Activated CD8-positive, alpha-beta T cell treated with anti-CD3 and anti-CD28 coated beads for 36 hours (primary cell): ENCODE measurements around the gene NAA20. TPM values are rescaled to one million over a fixed set of nuclear protein-coding genes. Genes with fewer than 3 reads are reported as not detected.

Experiments used
- ATAC-seq: fragments of 200-7000 bp; cut with Tn5 transposase; one replicate; pipeline ENCODE4 v1.10.0; 2021; ENCODE audit warnings: mild to moderate bottlenecking, moderate library complexity
- CTCF ChIA-PET: fragments of 350-600 bp; sonication (Branson Sonifier 250); formaldehyde crosslinking; loops from one replicate; lab custom pipeline; 2021; ENCODE audit warnings: antibody characterized with exemption; lab: Charles Lee
- POLR2A ChIA-PET: fragments of 350-600 bp; sonication (Branson Sonifier 250); formaldehyde crosslinking; loops from one replicate; lab custom pipeline; 2021; ENCODE audit warnings: antibody characterized with exemption; lab: Charles Lee
- DNase-seq: peaks from one replicate; pipeline ENCODE4 v3.0.0-alpha.2; 2020
- H3K27ac Mint-ChIP-seq: one replicate; pipeline ENCODE4 v1.8.0; 2021; ENCODE audit warnings: mild to moderate bottlenecking, mixed read lengths
- H3K27me3 Mint-ChIP-seq: one replicate; pipeline ENCODE4 v1.8.0; 2021; ENCODE audit warnings: mixed read lengths
- H3K36me3 Mint-ChIP-seq: one replicate; pipeline ENCODE4 v1.8.0; 2021; ENCODE audit warnings: low read depth, mixed read lengths
- H3K4me1 Mint-ChIP-seq: one replicate; pipeline ENCODE4 v1.8.0; 2021; ENCODE audit warnings: low read depth, mixed read lengths
- H3K4me3 Mint-ChIP-seq: one replicate; pipeline ENCODE4 v1.8.0; 2021; ENCODE audit warnings: mild to moderate bottlenecking, moderate library complexity, mixed read lengths
- H3K9me3 Mint-ChIP-seq: one replicate; pipeline ENCODE4 v1.8.0; 2021; ENCODE audit warnings: mixed read lengths
- intact Hi-C: fragments of 100-400 bp; cut with micrococcal nuclease; formaldehyde crosslinking; loops from one replicate; pipeline ENCODE4 v1.10.0; 2022
- total RNA-seq, 2 experiments: library from RNA; stranded (reverse); gene quantifications; one replicate each; pipeline ENCODE4 v1.2.3, GENCODE V29; 2021
- TF ChIP-seq, protein P1 (sequence below): fragments of 200-600 bp; IDR thresholded peaks from one replicate; pipeline ENCODE4 v1.8.0; 2022; ENCODE audit warnings: antibody characterized with exemption, mild to moderate bottlenecking

The NAA20 gene
- total RNA-seq, 2 experiments from 2014 or later = 99.8 to 100 TPM

- Mint-ChIP-seq H3K27me3 (peaks cover 30% of the 10 kb centered on the region), H3K4me1 (peaks cover 17% of the 10 kb centered on the region), H3K9me3 (no peaks in the 10 kb centered on the region), H3K4me3 (no peak overlapping the region), H3K36me3 (no peaks in the 10 kb centered on the region), H3K27ac (no peak overlapping the region)
- DNase-seq (no peak), ATAC-seq (no peak)
- CTCF ChIA-PET = interaction anchor here (1.0 kb wide), 3 partner anchors 10 to 220 kb away, joined by 3 to 4 read pairs (median 3); partner anchors contain the start of gene NAA20
- TF ChIP-seq, protein P1, sequence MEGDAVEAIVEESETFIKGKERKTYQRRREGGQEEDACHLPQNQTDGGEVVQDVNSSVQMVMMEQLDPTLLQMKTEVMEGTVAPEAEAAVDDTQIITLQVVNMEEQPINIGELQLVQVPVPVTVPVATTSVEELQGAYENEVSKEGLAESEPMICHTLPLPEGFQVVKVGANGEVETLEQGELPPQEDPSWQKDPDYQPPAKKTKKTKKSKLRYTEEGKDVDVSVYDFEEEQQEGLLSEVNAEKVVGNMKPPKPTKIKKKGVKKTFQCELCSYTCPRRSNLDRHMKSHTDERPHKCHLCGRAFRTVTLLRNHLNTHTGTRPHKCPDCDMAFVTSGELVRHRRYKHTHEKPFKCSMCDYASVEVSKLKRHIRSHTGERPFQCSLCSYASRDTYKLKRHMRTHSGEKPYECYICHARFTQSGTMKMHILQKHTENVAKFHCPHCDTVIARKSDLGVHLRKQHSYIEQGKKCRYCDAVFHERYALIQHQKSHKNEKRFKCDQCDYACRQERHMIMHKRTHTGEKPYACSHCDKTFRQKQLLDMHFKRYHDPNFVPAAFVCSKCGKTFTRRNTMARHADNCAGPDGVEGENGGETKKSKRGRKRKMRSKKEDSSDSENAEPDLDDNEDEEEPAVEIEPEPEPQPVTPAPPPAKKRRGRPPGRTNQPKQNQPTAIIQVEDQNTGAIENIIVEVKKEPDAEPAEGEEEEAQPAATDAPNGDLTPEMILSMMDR = no peak
- intact Hi-C loops = no loop called here
- POLR2A ChIA-PET = interaction anchor here (3.3 kb wide), 1 partner anchor 12 kb away, joined by 9 read pairs; the partner anchor contains the start of gene NAA20
These were observed 11.8 kb upstream of the NAA20 start for GRCh38 chr20:20005342-20005741.

DNA sequence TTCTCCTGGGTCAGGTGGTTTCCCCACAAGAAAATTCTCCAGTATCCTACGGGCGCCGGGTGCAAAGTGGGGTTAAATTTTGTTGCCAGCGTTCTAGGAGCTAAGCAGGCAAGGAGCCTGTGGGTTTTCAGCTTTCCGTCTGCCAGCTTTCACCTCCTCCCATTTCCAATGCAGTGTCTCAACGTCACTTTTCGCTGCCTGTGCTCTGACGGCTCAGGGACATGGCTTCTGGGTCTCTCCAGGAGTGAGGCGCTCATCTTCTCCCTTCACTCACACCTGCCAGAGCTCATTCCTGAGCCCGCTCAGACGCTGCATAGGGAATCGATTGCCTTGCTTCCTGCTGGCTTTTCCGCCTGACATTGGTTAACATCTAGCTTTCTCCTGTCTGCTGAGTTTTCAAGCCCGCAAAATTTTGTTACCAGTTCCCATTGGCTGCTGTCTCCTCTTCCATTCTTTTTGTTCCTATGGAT is 7.3 kb upstream of the NAA20 start:
- ChIA-PET CTCF (interaction anchor here (1.2 kb wide), 1 partner anchor 13 kb away, joined by 4 read pairs; no protein-coding TSS in a partner anchor), POLR2A (no interaction called here)
- no peak overlapping the region for H3K4me3 Mint-ChIP-seq
- H3K9me3 Mint-ChIP-seq = no peaks in the 10 kb centered on the region
- H3K4me1 Mint-ChIP-seq = peaks cover 2% of the 10 kb centered on the region
- intact Hi-C loops = no loop called here
- ATAC-seq (no peak), DNase-seq (no peak)
- peaks cover 10% of the 10 kb centered on the region for H3K27me3 Mint-ChIP-seq
- no peak overlapping the region for H3K27ac Mint-ChIP-seq
- no peaks in the 10 kb centered on the region for H3K36me3 Mint-ChIP-seq
- TF ChIP-seq, protein P1 = no peak

DNA sequence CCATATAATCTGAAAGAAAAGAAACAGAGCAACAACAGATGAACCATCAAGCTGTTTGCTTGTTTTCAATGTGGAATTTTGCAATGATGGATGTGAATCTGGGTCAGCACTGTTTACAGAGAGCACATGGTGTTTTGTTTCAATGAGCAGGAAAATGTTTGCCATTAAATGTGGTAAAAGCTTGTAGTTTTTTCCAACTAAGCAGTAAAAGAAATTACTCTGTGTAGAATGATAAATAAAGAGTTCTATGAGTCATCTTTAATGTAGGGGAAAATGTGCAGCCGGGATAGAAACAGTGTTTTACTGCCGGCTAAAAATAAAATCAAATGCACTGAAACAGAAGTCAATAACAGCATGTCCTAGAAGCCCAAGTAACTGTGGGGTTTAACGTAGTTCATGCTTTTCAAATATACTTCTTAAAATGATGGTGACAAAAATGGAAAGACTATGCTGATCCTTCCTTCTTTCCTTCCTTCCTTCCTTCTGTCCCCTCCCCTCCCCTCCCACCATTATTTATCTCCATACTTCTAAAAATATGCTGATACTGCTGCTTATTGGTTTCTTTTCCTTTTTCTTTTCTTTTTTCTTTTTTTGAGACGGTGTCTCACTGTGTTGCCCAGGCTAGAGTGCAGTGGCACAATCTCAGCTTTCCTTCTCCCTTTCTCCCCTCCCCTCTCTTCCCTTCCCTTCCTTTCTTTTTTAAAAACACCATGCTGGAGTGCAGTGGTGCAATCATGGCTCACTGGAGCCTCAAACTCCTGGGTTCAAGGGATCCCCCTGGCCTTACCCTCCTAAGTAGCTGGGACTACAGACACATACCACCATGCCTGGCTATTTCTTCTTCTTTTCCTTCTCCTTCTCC is 6.3 kb upstream of the NAA20 start:
- ATAC-seq (no peak), DNase-seq (no peak)
- intact Hi-C loops = no loop called here
- Mint-ChIP-seq H3K27ac (no peak overlapping the region), H3K9me3 (no peaks in the 10 kb centered on the region), H3K4me1 (peaks cover 6% of the 10 kb centered on the region), H3K4me3 (no peak overlapping the region), H3K36me3 (no peaks in the 10 kb centered on the region), H3K27me3 (peaks cover 10% of the 10 kb centered on the region)
- ChIA-PET CTCF (no interaction called here), POLR2A (no interaction called here)
- TF ChIP-seq, protein P1 = no peak

- TF ChIP-seq, protein P1 = no peak
- Mint-ChIP-seq H3K27ac (no peak overlapping the region), H3K36me3 (peaks cover 1% of the 10 kb centered on the region), H3K27me3 (peaks cover 8% of the 10 kb centered on the region), H3K9me3 (no peaks in the 10 kb centered on the region), H3K4me1 (peaks cover 11% of the 10 kb centered on the region), H3K4me3 (no peak overlapping the region)
- DNase-seq (no peak), ATAC-seq (no peak)
- POLR2A ChIA-PET = no interaction called here
- CTCF ChIA-PET = no interaction called here
- intact Hi-C loops = no loop called here
These were observed 4.6 kb upstream of the NAA20 start for GRCh38 chr20:20012541-20012940.

- ChIA-PET CTCF (interaction anchor here (0.7 to 1.0 kb wide), 2 partner anchors 10 to 13 kb away, joined by 3 to 4 read pairs; no protein-coding TSS in a partner anchor), POLR2A (no interaction called here)
- Mint-ChIP-seq H3K4me3 (no peak overlapping the region), H3K4me1 (peaks cover 27% of the 10 kb centered on the region), H3K36me3 (peaks cover 16% of the 10 kb centered on the region), H3K27ac (no peak overlapping the region), H3K9me3 (no peaks in the 10 kb centered on the region), H3K27me3 (peaks cover 6% of the 10 kb centered on the region)
- DNase-seq = peak; percentile 63
- TF ChIP-seq, protein P1 = no peak
- no peak for ATAC-seq
- intact Hi-C loops = no loop called here
These were observed 2.5 kb upstream of the NAA20 start for GRCh38 chr20:20014659-20015058.
